C4-2B (cell line): Measurements from ENCODE around the gene IDUA.

Source experiments
- ZFX ChIP-seq: fragments of 450-650 bp; IDR thresholded peaks from 2 replicates; pipeline ENCODE4 v1.6.1; 2017
- TF ChIP-seq, protein P1 (sequence below): fragments of 450-650 bp; conservative IDR thresholded peaks from 2 replicates; pipeline ENCODE4 v1.5.1; 2017; ENCODE audit warnings: mild to moderate bottlenecking

DNA sequence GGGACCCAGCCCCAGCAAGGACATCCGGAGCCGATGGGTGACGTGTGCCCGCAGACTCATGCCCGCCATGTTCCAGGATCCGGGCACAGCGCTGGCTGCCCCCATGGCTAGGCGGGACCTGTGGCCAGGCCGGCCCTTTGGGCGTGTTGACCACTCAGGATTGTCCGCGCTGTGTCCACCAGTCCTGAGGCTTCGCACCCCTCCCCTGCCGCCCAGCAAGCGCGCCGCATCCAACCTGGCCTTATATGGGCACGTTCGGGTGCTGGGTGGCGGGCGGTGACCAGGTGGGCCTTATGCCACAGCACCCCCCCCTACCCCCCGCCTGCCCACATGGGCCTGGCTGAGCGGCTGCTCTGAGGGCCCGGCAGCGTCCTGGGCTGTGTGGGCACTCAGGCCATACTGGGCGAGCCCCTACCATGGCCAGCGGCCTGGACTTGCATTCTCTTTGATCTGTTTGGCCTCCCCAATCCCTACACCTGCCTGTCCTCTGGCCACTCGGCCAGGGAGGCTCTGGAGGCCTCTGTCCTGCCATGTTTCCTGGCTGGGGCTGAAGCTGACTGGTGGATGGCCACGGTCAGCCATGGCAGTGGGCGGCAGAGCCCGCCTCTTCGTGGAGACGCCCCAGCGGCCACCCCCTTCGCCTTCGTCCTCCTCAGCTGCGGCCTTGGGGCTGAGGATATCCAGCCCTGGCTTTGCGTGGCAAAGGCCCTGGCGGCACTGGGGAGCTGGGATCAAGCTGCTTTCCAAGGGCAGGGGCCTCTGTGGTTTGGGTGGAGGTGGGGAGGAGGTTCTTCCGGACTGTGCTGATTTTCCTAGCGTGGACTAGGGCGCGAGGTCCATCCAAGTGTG is 26.6 kb downstream of the IDUA start:
- TF ChIP-seq, protein P1, sequence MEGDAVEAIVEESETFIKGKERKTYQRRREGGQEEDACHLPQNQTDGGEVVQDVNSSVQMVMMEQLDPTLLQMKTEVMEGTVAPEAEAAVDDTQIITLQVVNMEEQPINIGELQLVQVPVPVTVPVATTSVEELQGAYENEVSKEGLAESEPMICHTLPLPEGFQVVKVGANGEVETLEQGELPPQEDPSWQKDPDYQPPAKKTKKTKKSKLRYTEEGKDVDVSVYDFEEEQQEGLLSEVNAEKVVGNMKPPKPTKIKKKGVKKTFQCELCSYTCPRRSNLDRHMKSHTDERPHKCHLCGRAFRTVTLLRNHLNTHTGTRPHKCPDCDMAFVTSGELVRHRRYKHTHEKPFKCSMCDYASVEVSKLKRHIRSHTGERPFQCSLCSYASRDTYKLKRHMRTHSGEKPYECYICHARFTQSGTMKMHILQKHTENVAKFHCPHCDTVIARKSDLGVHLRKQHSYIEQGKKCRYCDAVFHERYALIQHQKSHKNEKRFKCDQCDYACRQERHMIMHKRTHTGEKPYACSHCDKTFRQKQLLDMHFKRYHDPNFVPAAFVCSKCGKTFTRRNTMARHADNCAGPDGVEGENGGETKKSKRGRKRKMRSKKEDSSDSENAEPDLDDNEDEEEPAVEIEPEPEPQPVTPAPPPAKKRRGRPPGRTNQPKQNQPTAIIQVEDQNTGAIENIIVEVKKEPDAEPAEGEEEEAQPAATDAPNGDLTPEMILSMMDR, result no peak
- TF ChIP-seq ZFX, result no peak
